22Rv1 (cell line): ENCODE data around the gene ESPNL.

Source experiments
- CTCF ChIP-seq: fragments of 450-650 bp; IDR thresholded peaks from 2 replicates; pipeline ENCODE4 v1.5.1; 2017; ENCODE audit warnings: mild to moderate bottlenecking
- ZFX ChIP-seq: fragments of 450-650 bp; IDR thresholded peaks from 2 replicates; pipeline ENCODE4 v1.6.1; 2017; ENCODE audit warnings: antibody characterized with exemption, borderline replicate concordance

DNA sequence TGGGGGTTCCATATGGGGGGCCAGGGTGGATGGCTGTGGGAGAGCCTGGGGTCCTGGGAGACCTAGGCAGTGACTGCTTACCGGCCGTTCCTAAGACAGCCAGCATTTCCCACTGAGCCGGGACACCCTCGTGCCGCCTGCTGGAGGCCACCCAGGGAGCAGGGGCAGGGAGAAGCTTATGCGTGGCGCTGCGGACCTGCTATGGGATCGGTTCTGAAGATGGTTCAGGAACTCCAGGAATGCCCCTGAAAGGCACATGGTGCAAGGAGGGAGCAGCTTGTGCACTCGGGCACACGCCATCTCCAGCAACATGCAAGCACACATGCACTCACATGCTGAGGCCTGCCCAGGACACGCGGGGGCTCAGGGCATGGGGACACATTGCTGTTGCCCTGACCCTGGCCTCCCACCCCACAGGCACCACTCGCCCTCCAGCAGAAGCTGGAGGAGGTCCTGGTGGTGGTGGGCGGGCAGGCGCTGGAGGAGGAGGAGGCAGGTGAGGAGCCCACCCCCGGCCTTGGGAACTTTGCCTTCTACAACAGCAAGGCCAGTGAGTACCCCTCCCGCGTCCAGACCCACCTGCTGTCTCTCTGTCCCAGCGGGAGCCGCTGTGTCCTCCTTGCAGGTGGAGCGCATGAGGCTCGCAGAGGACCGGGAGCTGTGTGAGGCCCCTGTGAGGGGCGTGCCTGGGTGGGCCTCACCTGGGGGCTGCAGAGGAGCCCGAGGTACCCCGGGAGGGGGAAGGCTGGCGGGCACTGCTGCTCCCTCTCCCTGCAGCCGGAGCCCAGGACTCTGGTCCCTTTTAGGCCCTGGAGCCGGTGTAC, 42.5 kb downstream of the ESPNL start:
- TF ChIP-seq CTCF (no peak), ZFX (no peak)
